Astrocyte of the cerebellum (primary cell): ENCODE measurements around the gene EMP2.

Experiments used
- DNase-seq: peaks from one replicate; pipeline ENCODE4 v3.0.0-alpha.2; 2011; ENCODE audit warnings: low read depth
- H3K4me3 ChIP-seq: 2 replicates; pipeline ENCODE4 v1.5.1; 2011; ENCODE audit warnings: mild to moderate bottlenecking, low read depth, low read length, moderate library complexity
- CTCF ChIP-seq: IDR thresholded peaks from 2 replicates; pipeline ENCODE4 v1.5.1; 2012; ENCODE audit warnings: low read length, low read depth, moderate library complexity, mild to moderate bottlenecking; ENCODE audit errors: missing control alignments
- in situ Hi-C: cut with HindIII; loops from 2 replicates; pipeline ENCODE4 v1.10.0; 2017; ENCODE audit warnings: low sequenced_read_pairs

Gene EMP2

GRCh38 chr16:10530685-10531084 lies 49.7 kb downstream of the EMP2 start:
- in situ Hi-C loops, result loop anchor here (25.0 kb wide), 2 partner anchors 107 to 207 kb away; partner anchors contain the start of gene NUBP1
- no peak for DNase-seq
- TF ChIP-seq CTCF, result no peak
- H3K4me3 ChIP-seq, result no peak overlapping the region

GRCh38 chr16:10529895-10530669 lies 50.3 kb downstream of the EMP2 start:
- in situ Hi-C loops, result loop anchor here (25.0 kb wide), 2 partner anchors 107 to 207 kb away; partner anchors contain the start of gene NUBP1
- no peak for TF ChIP-seq CTCF
- DNase-seq, result no peak
- no peak overlapping the region for H3K4me3 ChIP-seq

GRCh38 chr16:10528635-10529034 lies 51.8 kb downstream of the EMP2 start:
- DNase-seq, result no peak
- in situ Hi-C loops, result loop anchor here (25.0 kb wide), 2 partner anchors 109 to 209 kb away; partner anchors contain the start of gene NUBP1
- H3K4me3 ChIP-seq, result no peak overlapping the region
- TF ChIP-seq CTCF, result no peak

- no peak overlapping the region for H3K4me3 ChIP-seq
- no peak for DNase-seq
- no peak for TF ChIP-seq CTCF
- in situ Hi-C loops, result loop anchor here (25.0 kb wide), 2 partner anchors 110 to 210 kb away; partner anchors contain the start of gene NUBP1
Measured at GRCh38 chr16:10526962-10527361, 53.4 kb downstream of the EMP2 start.

- in situ Hi-C loops, result loop anchor here (25.0 kb wide), 2 partner anchors 112 to 212 kb away; partner anchors contain the start of gene NUBP1
- no peak overlapping the region for H3K4me3 ChIP-seq
- no peak for DNase-seq
- no peak for TF ChIP-seq CTCF
Measured at GRCh38 chr16:10525214-10525825, 55.1 kb downstream of the EMP2 start.

GRCh38 chr16:10522966-10523365 lies 57.4 kb downstream of the EMP2 start:
- no peak for TF ChIP-seq CTCF
- in situ Hi-C loops, result loop anchor here (25.0 kb wide), 1 partner anchor 211 kb away; no protein-coding TSS in a partner anchor
- DNase-seq, result no peak
- H3K4me3 ChIP-seq, result no peak overlapping the region
